NOMO-1 (cell line): ENCODE measurements around the gene RPL29.
A peak's percentile ranks its signal among the peaks of the same experiment; 100 is the strongest.
"Not testable (repeated sequence)": the region's sequence is repeated elsewhere in the genome, so short reads cannot be mapped to it uniquely, and the experiment has no call there.

Source experiments
- DNase-seq, 2 experiments: peaks; one replicate each; lab custom pipeline; 2025; ENCODE audit not compliant: unreplicated experiment in 2 of 2; lab: John Stamatoyannopoulos, UW

The RPL29 gene

GRCh38 chr3:52006017-52006819 is 10.5 kb upstream of the RPL29 start:
- DNase-seq: no peak

- DNase-seq: no peak
Observed at GRCh38 chr3:52005571-52005986, 9.9 kb upstream of the RPL29 start.

- no peak for DNase-seq
Observed at GRCh38 chr3:52004906-52005395, 9.3 kb upstream of the RPL29 start.

- DNase-seq: no peak
Observed at GRCh38 chr3:52004163-52004787, 8.6 kb upstream of the RPL29 start.

- DNase-seq: no peak
Observed at GRCh38 chr3:52002748-52003147, 7.1 kb upstream of the RPL29 start.

- DNase-seq: peak; percentile 57 to 71
Observed at GRCh38 chr3:52001443-52001974, 5.8 kb upstream of the RPL29 start.

GRCh38 chr3:51999846-52000245 is 4.2 kb upstream of the RPL29 start:
- no peak for DNase-seq

- DNase-seq: no peak
Observed at GRCh38 chr3:51998774-51999173, 3.1 kb upstream of the RPL29 start.

- no peak for DNase-seq
Observed at GRCh38 chr3:51997935-51998596, 2.4 kb upstream of the RPL29 start.

- no peak for DNase-seq
Observed at GRCh38 chr3:51997172-51997571, 1.5 kb upstream of the RPL29 start.

GRCh38 chr3:51994530-51994929 is 1.2 kb downstream of the RPL29 start:
- DNase-seq: no peak

GRCh38 chr3:51993657-51994056 is 2.0 kb downstream of the RPL29 start:
- not testable (repeated sequence) for DNase-seq

- no peak for DNase-seq
Observed at GRCh38 chr3:51992017-51992682, 3.5 kb downstream of the RPL29 start.

- DNase-seq: not testable (repeated sequence)
Observed at GRCh38 chr3:51990501-51990971, 5.2 kb downstream of the RPL29 start.

GRCh38 chr3:51988286-51989146 is 7.2 kb downstream of the RPL29 start:
- DNase-seq: no peak

- no peak for DNase-seq
Observed at GRCh38 chr3:51987568-51987967, 8.1 kb downstream of the RPL29 start.

GRCh38 chr3:51986010-51986947 is 9.4 kb downstream of the RPL29 start:
- no peak for DNase-seq

GRCh38 chr3:51985063-51985462 is 10.6 kb downstream of the RPL29 start:
- DNase-seq: no peak

GRCh38 chr3:51984269-51984647 is 11.4 kb downstream of the RPL29 start:
- no peak for DNase-seq
